Smooth muscle cell (in vitro differentiated cells): ENCODE data around the gene CCR5AS.

Experiments
- DNase-seq: peaks from one replicate; lab custom pipeline; 2025; ENCODE audit not compliant: unreplicated experiment; lab: John Stamatoyannopoulos, UW
- H2AFZ ChIP-seq: fragments of 200-600 bp; sonication (generic); 2 replicates; pipeline ENCODE4 v1.6.0; 2016; ENCODE audit warnings: antibody characterized with exemption, low read depth, mild to moderate bottlenecking
- H3F3A ChIP-seq: fragments of 200-600 bp; sonication (generic); 2 replicates; pipeline ENCODE4 v1.6.0; 2017; ENCODE audit warnings: antibody characterized with exemption, low read depth
- H3K27ac ChIP-seq: fragments of 200-600 bp; sonication (generic); 2 replicates; pipeline ENCODE4 v1.5.1; 2016; ENCODE audit warnings: low read depth, mild to moderate bottlenecking
- H3K27me3 ChIP-seq: fragments of 200-600 bp; sonication (generic); 2 replicates; pipeline ENCODE4 v1.6.1; 2016; ENCODE audit warnings: low read depth, mild to moderate bottlenecking
- H3K36me3 ChIP-seq: fragments of 200-600 bp; sonication (generic); 2 replicates; pipeline ENCODE4 v1.5.1; 2016; ENCODE audit warnings: low read depth
- H3K4me1 ChIP-seq: fragments of 200-600 bp; sonication (generic); 2 replicates; pipeline ENCODE4 v1.5.1; 2016; ENCODE audit warnings: low read depth
- H3K4me2 ChIP-seq: fragments of 200-600 bp; sonication (generic); 2 replicates; pipeline ENCODE4 v1.6.0; 2016; ENCODE audit warnings: mild to moderate bottlenecking
- H3K4me3 ChIP-seq: fragments of 200-600 bp; sonication (generic); 2 replicates; pipeline ENCODE4 v1.5.1; 2016; ENCODE audit warnings: mild to moderate bottlenecking
- H3K79me2 ChIP-seq: fragments of 200-600 bp; sonication (generic); 2 replicates; pipeline ENCODE4 v1.6.0; 2016; ENCODE audit warnings: low read depth, mild to moderate bottlenecking
- H3K9ac ChIP-seq: fragments of 200-600 bp; sonication (generic); 2 replicates; pipeline ENCODE4 v1.6.0; 2016; ENCODE audit warnings: low read depth
- H3K9me3 ChIP-seq: fragments of 200-600 bp; sonication (generic); replicated peaks from 2 replicates; pipeline ENCODE4 v1.5.1; 2016; ENCODE audit warnings: low read depth
- H4K20me1 ChIP-seq: fragments of 200-600 bp; sonication (generic); 2 replicates; pipeline ENCODE4 v1.6.0; 2016; ENCODE audit warnings: low read depth
- WGBS: methylation state at CpG from one replicate; pipeline ENCODE4 v1.1.7; 2016; ENCODE audit warnings: low lambda C conversion rate; 5-methylcytosine and 5-hydroxymethylcytosine counted together
- TF ChIP-seq, protein P1 (sequence below): fragments of 200-600 bp; sonication (generic); IDR thresholded peaks from 2 replicates; pipeline ENCODE4 v1.5.1; 2017; ENCODE audit warnings: borderline replicate concordance, mild to moderate bottlenecking, antibody characterized with exemption; ENCODE audit not compliant: insufficient read depth, poor library complexity, severe bottlenecking

Gene CCR5AS

DNA sequence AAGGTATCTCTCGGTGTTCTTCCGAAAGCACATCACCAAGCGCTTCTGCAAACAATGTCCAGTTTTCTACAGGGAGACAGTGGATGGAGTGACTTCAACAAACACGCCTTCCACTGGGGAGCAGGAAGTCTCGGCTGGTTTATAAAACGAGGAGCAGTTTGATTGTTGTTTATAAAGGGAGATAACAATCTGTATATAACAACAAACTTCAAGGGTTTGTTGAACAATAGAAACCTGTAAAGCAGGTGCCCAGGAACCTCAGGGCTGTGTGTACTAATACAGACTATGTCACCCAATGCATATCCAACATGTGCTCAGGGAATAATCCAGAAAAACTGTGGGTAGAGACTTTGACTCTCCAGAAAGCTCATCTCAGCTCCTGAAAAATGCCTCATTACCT lies 48.4 kb downstream of the CCR5AS start:
- H4K20me1 ChIP-seq, result no peaks in the 10 kb centered on the region
- H3K9ac ChIP-seq, result no peak overlapping the region
- no peaks in the 10 kb centered on the region for H3K79me2 ChIP-seq
- H2AFZ ChIP-seq, result no peak overlapping the region
- 95% methylated on average over 6 of the region's 6 CpGs for WGBS
- DNase-seq, result no peak
- H3K4me3 ChIP-seq, result no peak overlapping the region
- no peaks in the 10 kb centered on the region for H3K9me3 ChIP-seq
- H3K36me3 ChIP-seq, result no peaks in the 10 kb centered on the region
- TF ChIP-seq, protein P1, sequence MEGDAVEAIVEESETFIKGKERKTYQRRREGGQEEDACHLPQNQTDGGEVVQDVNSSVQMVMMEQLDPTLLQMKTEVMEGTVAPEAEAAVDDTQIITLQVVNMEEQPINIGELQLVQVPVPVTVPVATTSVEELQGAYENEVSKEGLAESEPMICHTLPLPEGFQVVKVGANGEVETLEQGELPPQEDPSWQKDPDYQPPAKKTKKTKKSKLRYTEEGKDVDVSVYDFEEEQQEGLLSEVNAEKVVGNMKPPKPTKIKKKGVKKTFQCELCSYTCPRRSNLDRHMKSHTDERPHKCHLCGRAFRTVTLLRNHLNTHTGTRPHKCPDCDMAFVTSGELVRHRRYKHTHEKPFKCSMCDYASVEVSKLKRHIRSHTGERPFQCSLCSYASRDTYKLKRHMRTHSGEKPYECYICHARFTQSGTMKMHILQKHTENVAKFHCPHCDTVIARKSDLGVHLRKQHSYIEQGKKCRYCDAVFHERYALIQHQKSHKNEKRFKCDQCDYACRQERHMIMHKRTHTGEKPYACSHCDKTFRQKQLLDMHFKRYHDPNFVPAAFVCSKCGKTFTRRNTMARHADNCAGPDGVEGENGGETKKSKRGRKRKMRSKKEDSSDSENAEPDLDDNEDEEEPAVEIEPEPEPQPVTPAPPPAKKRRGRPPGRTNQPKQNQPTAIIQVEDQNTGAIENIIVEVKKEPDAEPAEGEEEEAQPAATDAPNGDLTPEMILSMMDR, result no peak
- H3K27me3 ChIP-seq, result peaks cover 21% of the 10 kb centered on the region
- no peaks in the 10 kb centered on the region for H3F3A ChIP-seq
- no peak overlapping the region for H3K4me2 ChIP-seq
- H3K4me1 ChIP-seq, result no peaks in the 10 kb centered on the region
- H3K27ac ChIP-seq, result no peak overlapping the region

- H4K20me1 ChIP-seq, result no peaks in the 10 kb centered on the region
- TF ChIP-seq, protein P1, result no peak
- H3K79me2 ChIP-seq, result no peaks in the 10 kb centered on the region
- no peak overlapping the region for H2AFZ ChIP-seq
- no peaks in the 10 kb centered on the region for H3K36me3 ChIP-seq
- no peaks in the 10 kb centered on the region for H3F3A ChIP-seq
- H3K4me3 ChIP-seq, result no peak overlapping the region
- no peak overlapping the region for H3K4me2 ChIP-seq
- H3K9ac ChIP-seq, result no peak overlapping the region
- H3K27me3 ChIP-seq, result peaks cover 28% of the 10 kb centered on the region
- no peak for DNase-seq
- 91% methylated on average over 4 of the region's 4 CpGs for WGBS
- H3K9me3 ChIP-seq, result no peaks in the 10 kb centered on the region
- H3K27ac ChIP-seq, result no peak overlapping the region
- H3K4me1 ChIP-seq, result no peaks in the 10 kb centered on the region
Observed at GRCh38 chr3:46356909-46357308, 50.0 kb downstream of the CCR5AS start.

- Histone ChIP-seq H4K20me1 (no peaks in the 10 kb centered on the region), H3K4me3 (no peak overlapping the region), H3K79me2 (no peaks in the 10 kb centered on the region), H3K4me1 (no peaks in the 10 kb centered on the region), H3K4me2 (no peak overlapping the region), H3K9me3 (no peaks in the 10 kb centered on the region), H3F3A (no peaks in the 10 kb centered on the region), H3K27me3 (peaks cover 33% of the 10 kb centered on the region), H3K9ac (no peak overlapping the region), H2AFZ (no peak overlapping the region), H3K27ac (no peak overlapping the region), H3K36me3 (no peaks in the 10 kb centered on the region)
- DNase-seq, result no peak
- WGBS, result 71% methylated on average over 3 of the region's 3 CpGs
- TF ChIP-seq, protein P1, result no peak
Observed at GRCh38 chr3:46356276-46356675, 50.6 kb downstream of the CCR5AS start.

DNA sequence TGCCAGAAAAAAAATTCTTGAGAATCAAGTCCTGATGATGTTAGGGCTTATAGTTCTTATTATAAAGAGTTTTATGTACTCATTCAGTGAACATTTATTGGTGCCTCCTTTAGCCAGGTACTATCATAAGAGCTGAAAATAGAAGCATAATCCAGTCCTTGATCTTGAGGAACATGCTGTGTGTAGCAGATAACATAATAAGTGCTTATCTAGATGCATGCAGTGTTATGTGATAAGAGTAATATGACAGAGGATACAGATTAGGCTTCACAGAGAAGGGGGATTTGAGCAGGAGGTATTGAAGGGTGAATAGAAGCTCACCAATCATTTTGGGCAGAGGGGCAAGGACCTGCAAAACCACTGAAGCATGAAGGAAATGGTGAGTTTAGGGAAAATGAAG lies 51.9 kb downstream of the CCR5AS start:
- no peaks in the 10 kb centered on the region for H3K9me3 ChIP-seq
- H3K79me2 ChIP-seq, result no peaks in the 10 kb centered on the region
- H2AFZ ChIP-seq, result no peak overlapping the region
- peaks cover 43% of the 10 kb centered on the region for H3K27me3 ChIP-seq
- DNase-seq, result no peak
- no peaks in the 10 kb centered on the region for H3K36me3 ChIP-seq
- H3K27ac ChIP-seq, result no peak overlapping the region
- no peak overlapping the region for H3K9ac ChIP-seq
- no peak overlapping the region for H3K4me2 ChIP-seq
- TF ChIP-seq, protein P1, result no peak
- H3K4me1 ChIP-seq, result no peaks in the 10 kb centered on the region
- H3K4me3 ChIP-seq, result no peak overlapping the region
- H4K20me1 ChIP-seq, result no peaks in the 10 kb centered on the region
- H3F3A ChIP-seq, result no peaks in the 10 kb centered on the region
